ENCODE data around the gene STMN3. TPM values are rescaled to one million over a fixed set of nuclear protein-coding genes. Genes with fewer than 3 reads are reported as not detected.
"Not testable (repeated sequence)": the region's sequence is repeated elsewhere in the genome, so short reads cannot be mapped to it uniquely, and the experiment has no call there.

STMN3 gene
- total and polyA plus RNA-seq, 2 donors from 2014 or later = 20.6 to 84.9 TPM

DNA sequence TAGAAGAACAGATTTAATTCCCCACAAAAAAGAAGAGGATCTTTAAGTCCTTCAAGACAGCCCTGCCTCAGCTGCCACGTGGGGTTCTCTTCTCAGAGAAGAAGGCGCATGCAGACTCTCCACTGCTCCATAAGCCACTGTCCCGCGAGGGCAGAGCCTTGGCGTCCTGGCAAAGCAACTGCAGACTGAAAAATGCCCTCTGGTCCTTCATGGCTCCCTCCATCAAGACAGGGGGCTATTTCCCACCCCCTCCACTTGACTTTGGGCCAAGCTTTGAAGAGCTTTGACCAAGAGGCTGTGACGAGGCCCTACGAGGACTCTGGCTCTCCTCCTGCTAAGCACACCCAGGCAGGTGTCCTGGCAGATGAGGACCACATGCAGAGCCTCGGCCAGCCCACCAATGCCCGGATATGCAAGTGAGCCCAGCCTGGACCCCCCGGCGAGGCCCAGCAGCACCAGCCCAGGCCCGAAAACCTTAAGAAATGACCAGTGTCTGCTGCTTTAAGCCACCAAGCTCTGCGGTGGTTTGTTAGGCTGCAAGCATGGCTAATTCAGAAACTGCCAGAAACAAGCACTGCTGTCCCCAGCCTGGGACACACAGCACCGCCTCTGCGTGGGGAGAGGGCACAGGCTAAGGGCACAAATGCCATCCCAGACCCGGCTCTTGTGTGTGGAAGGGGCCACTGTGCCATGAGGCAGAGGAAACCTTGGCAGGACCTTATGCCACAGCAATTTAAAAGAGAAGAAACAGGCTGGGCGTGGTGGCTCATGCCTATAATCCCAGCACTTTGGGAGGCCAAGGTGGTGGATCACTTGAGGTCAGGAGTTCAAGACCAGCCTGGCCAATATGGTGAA lies 42.4 kb downstream of the STMN3 start:
- peaks cover 0 to 3% (median 0%) of the 10 kb centered on the region in 3 donors for H3K36me3 ChIP-seq (ENCODE audit: control insufficient read depth in 2 of 3, insufficient read depth in 3 of 3, low read length in 3 of 3)
- H3K9ac ChIP-seq (ENCODE audit: low read length in 3 of 3) = no peak overlapping the region
- H3K4me3 ChIP-seq (ENCODE audit: low read length in 3 of 3) = no peak overlapping the region
- H3K27ac ChIP-seq (ENCODE audit: low read depth in 2 of 2, low read length in 2 of 2) = no peak overlapping the region
- H3K4me1 ChIP-seq (ENCODE audit: control insufficient read depth in 2 of 3, insufficient read depth in 2 of 3, low read depth in 1 of 3, low read length in 3 of 3) = no peaks in the 10 kb centered on the region
- no peaks in the 10 kb centered on the region for H3K27me3 ChIP-seq (ENCODE audit: control insufficient read depth, insufficient read depth, low read length)
- intact Hi-C loops (cut with DNase I) = no loop called here
- DNase-seq (peak in 1 of 5 donors; percentile 68), FAIRE-seq (no peak)
- TF ChIP-seq, protein P1, sequence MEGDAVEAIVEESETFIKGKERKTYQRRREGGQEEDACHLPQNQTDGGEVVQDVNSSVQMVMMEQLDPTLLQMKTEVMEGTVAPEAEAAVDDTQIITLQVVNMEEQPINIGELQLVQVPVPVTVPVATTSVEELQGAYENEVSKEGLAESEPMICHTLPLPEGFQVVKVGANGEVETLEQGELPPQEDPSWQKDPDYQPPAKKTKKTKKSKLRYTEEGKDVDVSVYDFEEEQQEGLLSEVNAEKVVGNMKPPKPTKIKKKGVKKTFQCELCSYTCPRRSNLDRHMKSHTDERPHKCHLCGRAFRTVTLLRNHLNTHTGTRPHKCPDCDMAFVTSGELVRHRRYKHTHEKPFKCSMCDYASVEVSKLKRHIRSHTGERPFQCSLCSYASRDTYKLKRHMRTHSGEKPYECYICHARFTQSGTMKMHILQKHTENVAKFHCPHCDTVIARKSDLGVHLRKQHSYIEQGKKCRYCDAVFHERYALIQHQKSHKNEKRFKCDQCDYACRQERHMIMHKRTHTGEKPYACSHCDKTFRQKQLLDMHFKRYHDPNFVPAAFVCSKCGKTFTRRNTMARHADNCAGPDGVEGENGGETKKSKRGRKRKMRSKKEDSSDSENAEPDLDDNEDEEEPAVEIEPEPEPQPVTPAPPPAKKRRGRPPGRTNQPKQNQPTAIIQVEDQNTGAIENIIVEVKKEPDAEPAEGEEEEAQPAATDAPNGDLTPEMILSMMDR (IDR thresholded peaks at IDR 0.05; ENCODE audit: borderline replicate concordance, extremely low read depth, insufficient read depth) = no peak
- no peaks in the 10 kb centered on the region for H3K9me3 ChIP-seq (ENCODE audit: control insufficient read depth in 2 of 3, insufficient read depth in 1 of 3, low read length in 3 of 3)

GRCh38 chr20:63606686-63607085 lies 46.5 kb downstream of the STMN3 start:
- no peaks in the 10 kb centered on the region for H3K4me1 ChIP-seq (ENCODE audit: control insufficient read depth in 2 of 3, insufficient read depth in 2 of 3, low read depth in 1 of 3, low read length in 3 of 3)
- H3K27ac ChIP-seq (ENCODE audit: low read depth in 2 of 2, low read length in 2 of 2) = no peak overlapping the region
- H3K9me3 ChIP-seq (ENCODE audit: control insufficient read depth in 2 of 3, insufficient read depth in 1 of 3, low read length in 3 of 3) = no peaks in the 10 kb centered on the region
- no peaks in the 10 kb centered on the region for H3K27me3 ChIP-seq (ENCODE audit: control insufficient read depth, insufficient read depth, low read length)
- intact Hi-C loops (cut with DNase I) = no loop called here
- no peak for FAIRE-seq
- TF ChIP-seq, protein P1 (IDR thresholded peaks at IDR 0.05; ENCODE audit: borderline replicate concordance, extremely low read depth, insufficient read depth) = no peak
- H3K36me3 ChIP-seq (ENCODE audit: control insufficient read depth in 2 of 3, insufficient read depth in 3 of 3, low read length in 3 of 3) = peaks cover 0 to 15% (median 2%) of the 10 kb centered on the region in 3 donors
- no peak for DNase-seq
- no peak overlapping the region for H3K4me3 ChIP-seq (ENCODE audit: low read length in 3 of 3)
- H3K9ac ChIP-seq (ENCODE audit: low read length in 3 of 3) = no peak overlapping the region

GRCh38 chr20:63602321-63602720 lies 50.9 kb downstream of the STMN3 start:
- H3K4me3 ChIP-seq (ENCODE audit: low read length in 3 of 3) = no peak overlapping the region
- no peaks in the 10 kb centered on the region for H3K27me3 ChIP-seq (ENCODE audit: control insufficient read depth, insufficient read depth, low read length)
- H3K27ac ChIP-seq (ENCODE audit: low read depth in 2 of 2, low read length in 2 of 2) = no peak overlapping the region
- peaks cover 0 to 34% (median 9%) of the 10 kb centered on the region in 3 donors for H3K36me3 ChIP-seq (ENCODE audit: control insufficient read depth in 2 of 3, insufficient read depth in 3 of 3, low read length in 3 of 3)
- intact Hi-C loops (cut with DNase I) = no loop called here
- no peak overlapping the region for H3K9ac ChIP-seq (ENCODE audit: low read length in 3 of 3)
- TF ChIP-seq, protein P1 (IDR thresholded peaks at IDR 0.05; ENCODE audit: borderline replicate concordance, extremely low read depth, insufficient read depth) = no peak
- DNase-seq (peak in 1 of 5 donors; percentile 3), FAIRE-seq (no peak)
- H3K9me3 ChIP-seq (ENCODE audit: control insufficient read depth in 2 of 3, insufficient read depth in 1 of 3, low read length in 3 of 3) = no peaks in the 10 kb centered on the region
- no peaks in the 10 kb centered on the region for H3K4me1 ChIP-seq (ENCODE audit: control insufficient read depth in 2 of 3, insufficient read depth in 2 of 3, low read depth in 1 of 3, low read length in 3 of 3)

GRCh38 chr20:63601679-63602078 lies 51.5 kb downstream of the STMN3 start:
- H3K9ac ChIP-seq (ENCODE audit: low read length in 3 of 3); intact Hi-C loops (cut with DNase I); H3K27me3 ChIP-seq (ENCODE audit: control insufficient read depth, insufficient read depth, low read length); FAIRE-seq; H3K4me1 ChIP-seq (ENCODE audit: control insufficient read depth in 2 of 3, insufficient read depth in 2 of 3, low read depth in 1 of 3, low read length in 3 of 3); H3K9me3 ChIP-seq (ENCODE audit: control insufficient read depth in 2 of 3, insufficient read depth in 1 of 3, low read length in 3 of 3); H3K4me3 ChIP-seq (ENCODE audit: low read length in 3 of 3); H3K27ac ChIP-seq (ENCODE audit: low read depth in 2 of 2, low read length in 2 of 2): not testable (repeated sequence)
- H3K36me3 ChIP-seq (ENCODE audit: control insufficient read depth in 2 of 3, insufficient read depth in 3 of 3, low read length in 3 of 3) = peaks cover 0 to 34% (median 9%) of the 10 kb centered on the region in 3 donors
- DNase-seq = peak in 1 of 5 donors; percentile 51

Measured in kidney (tissue), 14 donors.